ENCODE results near the gene CRADD. TPM values are rescaled to one million over a fixed set of nuclear protein-coding genes. Genes with fewer than 3 reads are reported as not detected.

Gene CRADD
- total RNA-seq, 3 donors from 2014 or later = 24.0 to 49.8 (median 44.2) TPM

- TF ChIP-seq POLR2AphosphoS5 (IDR thresholded peaks at IDR 0.05) (no peak), CTCF (IDR thresholded peaks at IDR 0.05) (no peak), POLR2A (IDR thresholded peaks at IDR 0.05) (no peak)
- no peak for DNase-seq (ENCODE audit: low spot score in 2 of 2)
- intact Hi-C loops (cut with DNase I; ENCODE audit: low total_unique reads) = no loop called here
- H3K36me3 ChIP-seq = no peaks in the 10 kb centered on the region
- peak overlapping the region; percentile 98 to 99 for H3K27ac ChIP-seq
- no peaks in the 10 kb centered on the region for H3K4me1 ChIP-seq
- peak overlapping the region; percentile 71 to 88 (median 77) for H3K4me3 ChIP-seq
- no peaks in the 10 kb centered on the region for H3K9me3 ChIP-seq
- no peaks in the 10 kb centered on the region for H3K27me3 ChIP-seq
Measured at GRCh38 chr12:93676408-93677194, 574 bp upstream of the CRADD start.

GRCh38 chr12:93678779-93679178, 1.6 kb downstream of the CRADD start:
- DNase-seq (ENCODE audit: low spot score in 2 of 2) = no peak
- H3K4me1 ChIP-seq = no peaks in the 10 kb centered on the region
- intact Hi-C loops (cut with DNase I; ENCODE audit: low total_unique reads) = no loop called here
- H3K9me3 ChIP-seq = no peaks in the 10 kb centered on the region
- peak overlapping the region in 1 of 2 donors; percentile 98 for H3K27ac ChIP-seq
- H3K36me3 ChIP-seq = no peaks in the 10 kb centered on the region
- TF ChIP-seq CTCF (IDR thresholded peaks at IDR 0.05) (no peak), POLR2AphosphoS5 (IDR thresholded peaks at IDR 0.05) (no peak), POLR2A (IDR thresholded peaks at IDR 0.05) (no peak)
- no peak overlapping the region for H3K4me3 ChIP-seq
- no peaks in the 10 kb centered on the region for H3K27me3 ChIP-seq

GRCh38 chr12:93679308-93679925, 2.2 kb downstream of the CRADD start:
- no peak for DNase-seq (ENCODE audit: low spot score in 2 of 2)
- Histone ChIP-seq H3K9me3 (no peaks in the 10 kb centered on the region), H3K4me1 (no peaks in the 10 kb centered on the region), H3K4me3 (no peak overlapping the region), H3K27ac (no peak overlapping the region), H3K27me3 (no peaks in the 10 kb centered on the region), H3K36me3 (no peaks in the 10 kb centered on the region)
- TF ChIP-seq POLR2A (IDR thresholded peaks at IDR 0.05) (no peak), POLR2AphosphoS5 (IDR thresholded peaks at IDR 0.05) (no peak), CTCF (IDR thresholded peaks at IDR 0.05) (no peak)
- intact Hi-C loops (cut with DNase I; ENCODE audit: low total_unique reads) = no loop called here

GRCh38 chr12:93680006-93680405, 2.8 kb downstream of the CRADD start:
- Histone ChIP-seq H3K27ac (no peak overlapping the region), H3K27me3 (no peaks in the 10 kb centered on the region), H3K4me1 (no peaks in the 10 kb centered on the region), H3K36me3 (no peaks in the 10 kb centered on the region), H3K9me3 (no peaks in the 10 kb centered on the region), H3K4me3 (no peak overlapping the region)
- TF ChIP-seq POLR2AphosphoS5 (IDR thresholded peaks at IDR 0.05) (no peak), CTCF (IDR thresholded peaks at IDR 0.05) (no peak), POLR2A (IDR thresholded peaks at IDR 0.05) (no peak)
- no peak for DNase-seq (ENCODE audit: low spot score in 2 of 2)
- intact Hi-C loops (cut with DNase I; ENCODE audit: low total_unique reads) = no loop called here

DNA sequence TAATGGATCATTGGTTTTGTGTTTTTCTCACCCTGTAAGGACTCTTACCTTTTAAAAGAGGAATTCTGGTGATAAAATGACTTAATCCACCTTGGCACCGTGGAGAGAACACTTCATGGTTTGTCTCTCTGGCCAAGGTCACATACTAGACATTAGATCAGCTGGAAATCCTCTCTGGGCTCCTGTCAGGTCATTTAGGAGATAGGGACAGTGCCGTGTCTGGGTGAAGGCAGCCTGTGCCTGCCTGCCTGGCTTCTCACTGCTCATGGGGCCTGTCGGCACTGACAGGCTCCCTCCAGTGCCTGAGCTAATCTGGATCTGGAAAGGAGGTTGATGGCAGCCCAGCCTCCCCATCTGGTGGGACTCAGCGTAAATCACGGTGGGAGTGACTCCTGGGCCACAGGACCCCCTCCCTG, 5.7 kb downstream of the CRADD start:
- Histone ChIP-seq H3K27me3 (no peaks in the 10 kb centered on the region), H3K36me3 (no peaks in the 10 kb centered on the region), H3K9me3 (no peaks in the 10 kb centered on the region), H3K4me3 (no peak overlapping the region), H3K27ac (no peak overlapping the region), H3K4me1 (no peaks in the 10 kb centered on the region)
- intact Hi-C loops (cut with DNase I; ENCODE audit: low total_unique reads) = no loop called here
- TF ChIP-seq POLR2AphosphoS5 (IDR thresholded peaks at IDR 0.05) = no peak
- no peak for TF ChIP-seq CTCF (IDR thresholded peaks at IDR 0.05)
- no peak for TF ChIP-seq POLR2A (IDR thresholded peaks at IDR 0.05)
- DNase-seq (ENCODE audit: low spot score in 2 of 2) = no peak
